H9 (cell line): ENCODE data around the gene BMPR2. TPM values are rescaled to one million over a fixed set of nuclear protein-coding genes. Genes with fewer than 3 reads are reported as not detected.

Source experiments
- DNase-seq: peaks from one replicate; pipeline ENCODE4 v3.0.0-alpha.2; 2017
- H2AFZ ChIP-seq: one replicate; pipeline ENCODE4 v1.6.1; 2013; ENCODE audit warnings: mild to moderate bottlenecking, low read length, control low read depth, moderate library complexity
- H2AK5ac ChIP-seq: 2 replicates; pipeline ENCODE4 v1.6.1; 2013; ENCODE audit warnings: low read length, control low read depth, mixed read lengths; ENCODE audit not compliant: insufficient read length
- H2BK120ac ChIP-seq: one replicate; pipeline ENCODE4 v1.6.1; 2013; ENCODE audit warnings: low read depth, mild to moderate bottlenecking, low read length, control low read depth, inconsistent platforms; ENCODE audit not compliant: poor library complexity, severe bottlenecking
- H2BK12ac ChIP-seq: 2 replicates; pipeline ENCODE4 v1.6.1; 2013; ENCODE audit warnings: low read length, control low read depth, mixed read lengths, low read depth; ENCODE audit not compliant: insufficient read length
- H2BK15ac ChIP-seq: 2 replicates; pipeline ENCODE4 v1.6.1; 2013; ENCODE audit warnings: low read depth, low read length, control low read depth
- H2BK20ac ChIP-seq: one replicate; pipeline ENCODE4 v1.6.1; 2013; ENCODE audit warnings: low read depth, mild to moderate bottlenecking, low read length, control low read depth, inconsistent platforms; ENCODE audit not compliant: poor library complexity, severe bottlenecking
- H2BK5ac ChIP-seq: 2 replicates; pipeline ENCODE4 v1.6.1; 2013; ENCODE audit warnings: low read length, control low read depth, mixed read lengths; ENCODE audit not compliant: insufficient read length
- H3K14ac ChIP-seq: 2 replicates; pipeline ENCODE4 v1.6.1; 2013; ENCODE audit warnings: low read length, control low read depth; ENCODE audit not compliant: insufficient read depth
- H3K18ac ChIP-seq: 2 replicates; pipeline ENCODE4 v1.6.1; 2013; ENCODE audit warnings: low read depth, mild to moderate bottlenecking, mixed read lengths, low read length, control low read depth; ENCODE audit not compliant: insufficient read length
- H3K23ac ChIP-seq: 2 replicates; pipeline ENCODE4 v1.6.1; 2013; ENCODE audit warnings: low read length, control low read depth, mixed read lengths, low read depth; ENCODE audit not compliant: insufficient read length
- H3K23me2 ChIP-seq: 2 replicates; pipeline ENCODE4 v1.6.1; 2013; ENCODE audit warnings: low read depth, mild to moderate bottlenecking, mixed read lengths, low read length, control low read depth; ENCODE audit not compliant: insufficient read length, poor library complexity, severe bottlenecking
- H3K27ac ChIP-seq: 2 replicates; pipeline ENCODE4 v1.5.1; 2013; ENCODE audit warnings: low read length, control low read depth, mixed read lengths, low read depth; ENCODE audit not compliant: insufficient read length
- H3K27me3 ChIP-seq: 2 replicates; pipeline ENCODE4 v1.6.1; 2013; ENCODE audit warnings: low read length, control low read depth, inconsistent platforms; ENCODE audit not compliant: insufficient read depth
- H3K4ac ChIP-seq: 2 replicates; pipeline ENCODE4 v1.6.1; 2013; ENCODE audit warnings: low read depth, mild to moderate bottlenecking, control low read depth, inconsistent platforms, low read length, moderate library complexity
- H3K4me1 ChIP-seq: 2 replicates; pipeline ENCODE4 v1.6.1; 2013; ENCODE audit warnings: low read length, control low read depth, inconsistent platforms; ENCODE audit not compliant: insufficient read depth
- H3K4me2 ChIP-seq: 2 replicates; pipeline ENCODE4 v1.6.1; 2013; ENCODE audit warnings: low read length, control low read depth, mixed read lengths; ENCODE audit not compliant: insufficient read length, insufficient read depth
- H3K56ac ChIP-seq: 2 replicates; pipeline ENCODE4 v1.6.1; 2013; ENCODE audit warnings: low read depth, mild to moderate bottlenecking, mixed read lengths, low read length, control low read depth; ENCODE audit not compliant: insufficient read length
- H3K79me1 ChIP-seq: 2 replicates; pipeline ENCODE4 v1.6.1; 2013; ENCODE audit warnings: low read depth, mild to moderate bottlenecking, moderate library complexity, low read length, control low read depth, inconsistent platforms; ENCODE audit not compliant: insufficient read depth, poor library complexity, severe bottlenecking
- H3K79me2 ChIP-seq: 2 replicates; pipeline ENCODE4 v1.6.1; 2013; ENCODE audit warnings: low read length, control low read depth, inconsistent platforms; ENCODE audit not compliant: insufficient read depth
- H3K9ac ChIP-seq: 2 replicates; pipeline ENCODE4 v1.6.1; 2013; ENCODE audit warnings: low read length, control low read depth, mixed read lengths; ENCODE audit not compliant: insufficient read length; ENCODE audit errors: extremely low read depth
- H3K9me3 ChIP-seq: one replicate; pipeline ENCODE4 v1.6.1; 2013; ENCODE audit warnings: low read depth, low read length, inconsistent platforms; ENCODE audit not compliant: control insufficient read depth
- H3T11ph ChIP-seq: one replicate; pipeline ENCODE4 v1.6.1; 2013; ENCODE audit warnings: mild to moderate bottlenecking, low read length, control low read depth, inconsistent platforms
- H4K20me1 ChIP-seq: one replicate; pipeline ENCODE4 v1.6.1; 2013; ENCODE audit not compliant: control insufficient read depth, insufficient read length, insufficient read depth
- H4K5ac ChIP-seq: 2 replicates; pipeline ENCODE4 v1.6.1; 2013; ENCODE audit warnings: low read depth, mild to moderate bottlenecking, mixed read lengths, low read length, control low read depth; ENCODE audit not compliant: insufficient read length
- H4K8ac ChIP-seq: replicated peaks from 2 replicates; pipeline ENCODE4 v1.6.1; 2013; ENCODE audit warnings: low read length, control low read depth, mixed read lengths, low read depth; ENCODE audit not compliant: insufficient read length
- H4K91ac ChIP-seq: 2 replicates; pipeline ENCODE4 v1.6.1; 2013; ENCODE audit warnings: low read depth, mild to moderate bottlenecking, moderate library complexity, mixed read lengths, low read length, control low read depth; ENCODE audit not compliant: insufficient read length
- H3K27ac Mint-ChIP-seq, 3 experiments: 2 replicates in 2 of 3; 3 replicates in 1 of 3; pipeline ENCODE4 v1.8.0; 2020 to 2021; ENCODE audit warnings: mixed read lengths in 3 of 3, mild to moderate bottlenecking in 1 of 3, moderate library complexity in 1 of 3
- H3K27me3 Mint-ChIP-seq: 2 replicates; pipeline ENCODE4 v1.8.0; 2021; ENCODE audit warnings: low read depth, mild to moderate bottlenecking, moderate library complexity, mixed read lengths
- H3K36me3 Mint-ChIP-seq, 3 experiments: 2 replicates in 2 of 3; 3 replicates in 1 of 3; pipeline ENCODE4 v1.8.0; 2020 to 2021; ENCODE audit warnings: low read depth in 3 of 3, mixed read lengths in 3 of 3; ENCODE audit not compliant: insufficient read depth in 1 of 3
- H3K4me1 Mint-ChIP-seq, 2 experiments: 2 replicates each; pipeline ENCODE4 v1.8.0; 2020; ENCODE audit warnings: mixed read lengths in 2 of 2
- H3K4me3 Mint-ChIP-seq, 2 experiments: 2 replicates in 1 of 2; 3 replicates in 1 of 2; pipeline ENCODE4 v1.8.0; 2020 to 2021; ENCODE audit warnings: mild to moderate bottlenecking in 2 of 2, mixed read lengths in 2 of 2, moderate library complexity in 1 of 2
- H3K9me3 Mint-ChIP-seq, 2 experiments: 2 replicates in 1 of 2; 3 replicates in 1 of 2; pipeline ENCODE4 v1.8.0; 2020; ENCODE audit warnings: mild to moderate bottlenecking in 2 of 2, mixed read lengths in 2 of 2, moderate library complexity in 1 of 2
- whole genome bisulfite sequencing: extraction: QIAGEN DNeasy Blood & Tissue Kit; methylation state at CpG from one replicate; pipeline ENCODE4 v1.1.7; 2013; ENCODE audit warnings: missing lambda C conversion rate, low lambda C conversion rate, mixed read lengths; ENCODE audit not compliant: insufficient read length; ENCODE audit errors: extremely low coverage; 5-methylcytosine and 5-hydroxymethylcytosine counted together
- total RNA-seq: library from RNA; stranded (reverse); gene quantifications from 2 replicates; pipeline ENCODE4 v1.2.1, GENCODE V29; 2021
- TF ChIP-seq, protein P1 (sequence below): fragments of 200-600 bp; sonication (generic); conservative IDR thresholded peaks from 3 replicates; pipeline ENCODE4 v1.8.0; 2021; ENCODE audit warnings: antibody characterized with exemption, mild to moderate bottlenecking

The BMPR2 gene
- total RNA-seq, 1 experiment from 2014 or later, result 17.3 TPM

DNA sequence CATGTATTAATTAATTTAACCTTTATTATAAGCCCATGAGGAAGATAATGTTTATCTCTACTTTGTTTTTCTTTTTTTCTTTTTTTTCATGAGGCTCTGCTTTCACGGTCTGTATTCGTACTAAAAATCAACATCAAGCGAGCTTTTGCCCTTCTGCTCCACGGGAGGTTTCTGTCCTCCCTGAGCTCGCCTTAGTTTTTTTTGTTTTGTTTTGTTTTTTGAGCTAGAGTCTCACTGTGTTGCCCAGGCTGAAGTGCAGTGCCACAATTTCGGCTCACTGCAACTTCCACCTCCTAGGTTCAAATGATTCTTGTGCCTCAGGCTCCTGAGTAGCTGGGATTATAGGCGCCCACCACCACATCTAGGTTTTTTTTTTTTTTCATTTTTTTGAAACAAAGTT lies 29.9 kb upstream of the BMPR2 start:
- no peaks in the 10 kb centered on the region for H3K23me2 ChIP-seq
- no peak overlapping the region for H3K14ac ChIP-seq
- no peaks in the 10 kb centered on the region for H3K4me1 ChIP-seq
- DNase-seq, result no peak
- no peak overlapping the region for H2BK12ac ChIP-seq
- H3K23ac ChIP-seq, result no peak overlapping the region
- no peaks in the 10 kb centered on the region for H3K79me2 ChIP-seq
- H2AFZ ChIP-seq, result no peak overlapping the region
- no peak overlapping the region for H2BK15ac ChIP-seq
- H2BK20ac ChIP-seq, result no peak overlapping the region
- no peak overlapping the region for H4K5ac ChIP-seq
- peaks cover 0 to 2% of the 10 kb centered on the region in 2 experiments; a peak in 1 of 5 replicates for H3K9me3 Mint-ChIP-seq
- H4K91ac ChIP-seq, result no peak overlapping the region
- no peak overlapping the region for H3K18ac ChIP-seq
- H3K9ac ChIP-seq, result no peak overlapping the region
- H3K4ac ChIP-seq, result no peak overlapping the region
- no peak overlapping the region for H3K4me3 Mint-ChIP-seq
- H3K4me2 ChIP-seq, result no peak overlapping the region
- H3K36me3 Mint-ChIP-seq, result no peaks in the 10 kb centered on the region; a peak in 1 of 7 replicates
- H3K79me1 ChIP-seq, result no peaks in the 10 kb centered on the region
- H3K27ac Mint-ChIP-seq, result peak overlapping the region in 1 of 3 experiments; percentile 23; a peak in 1 of 7 replicates
- no peak overlapping the region for H3K27ac ChIP-seq
- no peak overlapping the region for H4K8ac ChIP-seq
- H3K27me3 ChIP-seq, result no peaks in the 10 kb centered on the region
- H2AK5ac ChIP-seq, result no peak overlapping the region
- H3K56ac ChIP-seq, result no peak overlapping the region
- no peaks in the 10 kb centered on the region for H4K20me1 ChIP-seq
- no peaks in the 10 kb centered on the region for H3K9me3 ChIP-seq
- H3K4me1 Mint-ChIP-seq, result peaks cover 7 to 11% of the 10 kb centered on the region in 2 experiments
- TF ChIP-seq, protein P1, sequence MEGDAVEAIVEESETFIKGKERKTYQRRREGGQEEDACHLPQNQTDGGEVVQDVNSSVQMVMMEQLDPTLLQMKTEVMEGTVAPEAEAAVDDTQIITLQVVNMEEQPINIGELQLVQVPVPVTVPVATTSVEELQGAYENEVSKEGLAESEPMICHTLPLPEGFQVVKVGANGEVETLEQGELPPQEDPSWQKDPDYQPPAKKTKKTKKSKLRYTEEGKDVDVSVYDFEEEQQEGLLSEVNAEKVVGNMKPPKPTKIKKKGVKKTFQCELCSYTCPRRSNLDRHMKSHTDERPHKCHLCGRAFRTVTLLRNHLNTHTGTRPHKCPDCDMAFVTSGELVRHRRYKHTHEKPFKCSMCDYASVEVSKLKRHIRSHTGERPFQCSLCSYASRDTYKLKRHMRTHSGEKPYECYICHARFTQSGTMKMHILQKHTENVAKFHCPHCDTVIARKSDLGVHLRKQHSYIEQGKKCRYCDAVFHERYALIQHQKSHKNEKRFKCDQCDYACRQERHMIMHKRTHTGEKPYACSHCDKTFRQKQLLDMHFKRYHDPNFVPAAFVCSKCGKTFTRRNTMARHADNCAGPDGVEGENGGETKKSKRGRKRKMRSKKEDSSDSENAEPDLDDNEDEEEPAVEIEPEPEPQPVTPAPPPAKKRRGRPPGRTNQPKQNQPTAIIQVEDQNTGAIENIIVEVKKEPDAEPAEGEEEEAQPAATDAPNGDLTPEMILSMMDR, result no peak
- WGBS, result no CpG with 5 or more reads among the region's 7 CpGs
- no peak overlapping the region for H2BK5ac ChIP-seq
- no peaks in the 10 kb centered on the region for H3K27me3 Mint-ChIP-seq
- H3T11ph ChIP-seq, result no peak overlapping the region
- H2BK120ac ChIP-seq, result no peak overlapping the region
